Panc1 (cell line): ENCODE measurements around the gene PRTN3. TPM values are rescaled to one million over a fixed set of nuclear protein-coding genes. Genes with fewer than 3 reads are reported as not detected.
A peak's percentile ranks its signal among the peaks of the same experiment; 100 is the strongest.

Experiments
- ATAC-seq: fragments of 200-7000 bp; cut with Tn5 transposase; 2 replicates; pipeline ENCODE4 v1.9.1; 2020; ENCODE audit warnings: mild to moderate bottlenecking, moderate library complexity
- BruUV-seq: library from RNA; stranded (reverse); fragments of 400-500 nt; replicated peaks from 2 replicates; lab custom pipeline; 2021; lab: Mats Ljungman, UMichigan
- CTCF ChIA-PET: fragments of 300-600 bp; sonication (Branson Sonifier 250); formaldehyde crosslinking; loops from one replicate; lab custom pipeline; 2022; ENCODE audit warnings: antibody characterized with exemption; lab: Charles Lee
- POLR2A ChIA-PET: fragments of 300-600 bp; sonication (Branson Sonifier 250); formaldehyde crosslinking; loops from one replicate; lab custom pipeline; 2022; ENCODE audit warnings: antibody characterized with exemption; lab: Charles Lee
- DNase-seq: peaks from one replicate; pipeline ENCODE4 v3.0.0-alpha.2; 2010; ENCODE audit warnings: low read depth, low spot score
- H3K27ac ChIP-seq: 2 replicates; pipeline ENCODE4 v1.5.1; 2011; ENCODE audit warnings: mild to moderate bottlenecking, low read length, inconsistent platforms
- H3K27me3 ChIP-seq: fragments of 200-500 bp; sonication (Bioruptor generic); 2 replicates; pipeline ENCODE4 v1.6.0; 2014; ENCODE audit warnings: low read length, inconsistent platforms; ENCODE audit not compliant: control insufficient read depth, insufficient read depth
- H3K36me3 ChIP-seq: fragments of 200-500 bp; sonication (Bioruptor generic); 2 replicates; pipeline ENCODE4 v1.5.1; 2014; ENCODE audit warnings: inconsistent platforms, mild to moderate bottlenecking, low read length, moderate library complexity; ENCODE audit not compliant: control insufficient read depth, insufficient read depth
- H3K4me1 ChIP-seq: 2 replicates; pipeline ENCODE4 v1.5.1; 2011; ENCODE audit warnings: inconsistent platforms, mild to moderate bottlenecking, low read length, moderate library complexity; ENCODE audit not compliant: control insufficient read depth, insufficient read depth
- H3K4me3 ChIP-seq, 2 experiments: 2 replicates each; pipeline ENCODE4 v1.5.1; 2011 to 2012; ENCODE audit warnings: low read depth in 2 of 2, low read length in 2 of 2, mild to moderate bottlenecking in 2 of 2, inconsistent platforms in 1 of 2, moderate library complexity in 1 of 2
- H3K9me3 ChIP-seq: fragments of 200-500 bp; sonication (Bioruptor generic); 2 replicates; pipeline ENCODE4 v1.5.1; 2014; ENCODE audit warnings: low read depth, mild to moderate bottlenecking, inconsistent platforms, low read length, moderate library complexity; ENCODE audit not compliant: control insufficient read depth, insufficient read depth
- POLR2AphosphoS5 ChIP-seq: IDR thresholded peaks from 2 replicates; pipeline ENCODE4 v1.6.1; 2012; ENCODE audit warnings: mild to moderate bottlenecking, low read depth, low read length, moderate library complexity
- SIN3A ChIP-seq: IDR thresholded peaks from 2 replicates; pipeline ENCODE4 v1.6.1; 2012; ENCODE audit warnings: low read depth, mild to moderate bottlenecking, low read length, moderate library complexity, borderline replicate concordance; ENCODE audit not compliant: insufficient read depth
- TCF7L2 ChIP-seq: IDR thresholded peaks from 2 replicates; pipeline ENCODE4 v1.6.1; 2011; ENCODE audit warnings: mild to moderate bottlenecking, low read depth, low read length, inconsistent platforms
- in situ Hi-C: cut with HindIII; loops from 2 replicates; pipeline ENCODE4 v1.10.0; 2016; ENCODE audit warnings: low sequenced_read_pairs, low pct_unique_long_range_greater_than_20kb
- intact Hi-C: fragments of 100-400 bp; cut with micrococcal nuclease; formaldehyde crosslinking; loops from one replicate; pipeline ENCODE4 v1.10.0; 2022; ENCODE audit not compliant: unreplicated experiment
- total RNA-seq: library from RNA; stranded (reverse); gene quantifications from one replicate; pipeline ENCODE4 v1.2.1, GENCODE V29; 2021; ENCODE audit not compliant: unreplicated experiment
- TF ChIP-seq, protein P1 (sequence below), 2 experiments: IDR thresholded peaks; 2 replicates each; pipeline ENCODE4 v1.6.1; 2011 to 2012; ENCODE audit warnings: low read depth in 2 of 2, control low read depth in 1 of 2, low read length in 1 of 2, mild to moderate bottlenecking in 1 of 2, moderate library complexity in 1 of 2; ENCODE audit not compliant: insufficient read depth in 1 of 2
- TF ChIP-seq, protein P2 (sequence below): fragments of 450-650 bp; IDR thresholded peaks from 2 replicates; pipeline ENCODE4 v1.5.1; 2017; ENCODE audit warnings: mild to moderate bottlenecking

PRTN3 gene
- total RNA-seq, 1 experiment from 2014 or later: 1.5 TPM

DNA sequence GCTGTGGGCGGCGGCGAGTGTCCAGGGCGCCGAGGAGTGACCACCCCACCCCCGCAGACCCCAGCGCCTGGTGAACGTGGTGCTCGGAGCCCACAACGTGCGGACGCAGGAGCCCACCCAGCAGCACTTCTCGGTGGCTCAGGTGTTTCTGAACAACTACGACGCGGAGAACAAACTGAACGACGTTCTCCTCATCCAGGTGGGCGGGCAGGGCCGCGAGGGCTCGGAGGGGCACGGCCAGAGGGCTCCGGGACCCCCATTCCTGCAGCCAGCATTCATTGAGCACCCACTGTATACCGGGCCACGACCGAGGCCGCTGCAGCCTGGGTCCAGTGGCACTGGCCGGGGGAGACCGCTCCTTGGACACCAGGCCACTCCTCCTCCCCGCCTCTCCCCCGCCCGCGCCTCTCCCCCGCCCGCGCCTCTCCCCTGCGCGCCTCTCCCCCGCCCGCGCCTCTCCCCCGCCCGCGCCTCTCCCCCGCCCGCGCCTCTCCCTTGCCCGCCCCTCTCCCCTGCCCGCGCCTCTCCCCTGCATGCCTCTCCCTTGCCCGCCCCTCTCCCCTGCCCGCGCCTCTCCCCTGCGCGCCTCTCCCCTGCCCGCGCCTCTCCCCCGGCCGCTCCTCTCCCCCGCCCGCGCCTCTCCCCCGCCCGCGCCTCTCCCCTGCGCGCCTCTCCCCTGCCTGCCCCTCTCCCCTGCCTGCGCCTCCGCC is 3.2 kb downstream of the PRTN3 start:
- in situ Hi-C loops: no loop called here
- H3K27me3 ChIP-seq: no peaks in the 10 kb centered on the region
- no peak overlapping the region for H3K27ac ChIP-seq
- no peaks in the 10 kb centered on the region for H3K9me3 ChIP-seq
- CTCF ChIA-PET: no interaction called here
- DNase-seq: no peak
- POLR2A ChIA-PET: no interaction called here
- TF ChIP-seq, protein P1, sequence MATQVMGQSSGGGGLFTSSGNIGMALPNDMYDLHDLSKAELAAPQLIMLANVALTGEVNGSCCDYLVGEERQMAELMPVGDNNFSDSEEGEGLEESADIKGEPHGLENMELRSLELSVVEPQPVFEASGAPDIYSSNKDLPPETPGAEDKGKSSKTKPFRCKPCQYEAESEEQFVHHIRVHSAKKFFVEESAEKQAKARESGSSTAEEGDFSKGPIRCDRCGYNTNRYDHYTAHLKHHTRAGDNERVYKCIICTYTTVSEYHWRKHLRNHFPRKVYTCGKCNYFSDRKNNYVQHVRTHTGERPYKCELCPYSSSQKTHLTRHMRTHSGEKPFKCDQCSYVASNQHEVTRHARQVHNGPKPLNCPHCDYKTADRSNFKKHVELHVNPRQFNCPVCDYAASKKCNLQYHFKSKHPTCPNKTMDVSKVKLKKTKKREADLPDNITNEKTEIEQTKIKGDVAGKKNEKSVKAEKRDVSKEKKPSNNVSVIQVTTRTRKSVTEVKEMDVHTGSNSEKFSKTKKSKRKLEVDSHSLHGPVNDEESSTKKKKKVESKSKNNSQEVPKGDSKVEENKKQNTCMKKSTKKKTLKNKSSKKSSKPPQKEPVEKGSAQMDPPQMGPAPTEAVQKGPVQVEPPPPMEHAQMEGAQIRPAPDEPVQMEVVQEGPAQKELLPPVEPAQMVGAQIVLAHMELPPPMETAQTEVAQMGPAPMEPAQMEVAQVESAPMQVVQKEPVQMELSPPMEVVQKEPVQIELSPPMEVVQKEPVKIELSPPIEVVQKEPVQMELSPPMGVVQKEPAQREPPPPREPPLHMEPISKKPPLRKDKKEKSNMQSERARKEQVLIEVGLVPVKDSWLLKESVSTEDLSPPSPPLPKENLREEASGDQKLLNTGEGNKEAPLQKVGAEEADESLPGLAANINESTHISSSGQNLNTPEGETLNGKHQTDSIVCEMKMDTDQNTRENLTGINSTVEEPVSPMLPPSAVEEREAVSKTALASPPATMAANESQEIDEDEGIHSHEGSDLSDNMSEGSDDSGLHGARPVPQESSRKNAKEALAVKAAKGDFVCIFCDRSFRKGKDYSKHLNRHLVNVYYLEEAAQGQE (IDR thresholded peaks at IDR 0.05; ENCODE audit: insufficient read depth in 1 of 2, low read depth in 2 of 2, low read length in 1 of 2): no peak
- no peak for TF ChIP-seq POLR2AphosphoS5
- TF ChIP-seq SIN3A: no peak
- peak overlapping the region; percentile 30 to 45 for H3K4me3 ChIP-seq
- intact Hi-C loops: no loop called here
- no TSS peak for BruUV-seq
- no peaks in the 10 kb centered on the region for H3K36me3 ChIP-seq
- no peak; the same call in 1 of the 2 replicates for ATAC-seq
- peaks cover 4% of the 10 kb centered on the region; the same call in 1 of the 2 replicates for H3K4me1 ChIP-seq

GRCh38 chr19:844546-844971 is 3.8 kb downstream of the PRTN3 start:
- DNase-seq: no peak
- in situ Hi-C loops (no loop called here), intact Hi-C loops (no loop called here)
- no peaks in the 10 kb centered on the region for H3K36me3 ChIP-seq
- no peaks in the 10 kb centered on the region for H3K27me3 ChIP-seq
- no TSS peak for BruUV-seq
- no peak overlapping the region for H3K4me3 ChIP-seq
- ATAC-seq: no peak
- H3K27ac ChIP-seq: no peak overlapping the region
- peaks cover 4% of the 10 kb centered on the region; the same call in 1 of the 2 replicates for H3K4me1 ChIP-seq
- H3K9me3 ChIP-seq: no peaks in the 10 kb centered on the region
- TF ChIP-seq TCF7L2: no peak
- TF ChIP-seq, protein P1 (IDR thresholded peaks at IDR 0.05; ENCODE audit: insufficient read depth in 1 of 2, low read depth in 2 of 2, low read length in 1 of 2): no peak
- TF ChIP-seq, protein P2, sequence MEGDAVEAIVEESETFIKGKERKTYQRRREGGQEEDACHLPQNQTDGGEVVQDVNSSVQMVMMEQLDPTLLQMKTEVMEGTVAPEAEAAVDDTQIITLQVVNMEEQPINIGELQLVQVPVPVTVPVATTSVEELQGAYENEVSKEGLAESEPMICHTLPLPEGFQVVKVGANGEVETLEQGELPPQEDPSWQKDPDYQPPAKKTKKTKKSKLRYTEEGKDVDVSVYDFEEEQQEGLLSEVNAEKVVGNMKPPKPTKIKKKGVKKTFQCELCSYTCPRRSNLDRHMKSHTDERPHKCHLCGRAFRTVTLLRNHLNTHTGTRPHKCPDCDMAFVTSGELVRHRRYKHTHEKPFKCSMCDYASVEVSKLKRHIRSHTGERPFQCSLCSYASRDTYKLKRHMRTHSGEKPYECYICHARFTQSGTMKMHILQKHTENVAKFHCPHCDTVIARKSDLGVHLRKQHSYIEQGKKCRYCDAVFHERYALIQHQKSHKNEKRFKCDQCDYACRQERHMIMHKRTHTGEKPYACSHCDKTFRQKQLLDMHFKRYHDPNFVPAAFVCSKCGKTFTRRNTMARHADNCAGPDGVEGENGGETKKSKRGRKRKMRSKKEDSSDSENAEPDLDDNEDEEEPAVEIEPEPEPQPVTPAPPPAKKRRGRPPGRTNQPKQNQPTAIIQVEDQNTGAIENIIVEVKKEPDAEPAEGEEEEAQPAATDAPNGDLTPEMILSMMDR: no peak
- TF ChIP-seq SIN3A: no peak
- TF ChIP-seq POLR2AphosphoS5: no peak
- ChIA-PET CTCF (no interaction called here), POLR2A (no interaction called here)
